HEK293T (cell line): Measurements from ENCODE around the gene SLC34A1.

Experiments
- FOXK2 ChIP-seq: fragments of 450-650 bp; IDR thresholded peaks from 2 replicates; pipeline ENCODE4 v1.6.1; 2016; ENCODE audit warnings: mild to moderate bottlenecking
- TARDBP ChIP-seq: fragments of 450-650 bp; IDR thresholded peaks from 2 replicates; pipeline ENCODE4 v1.6.1; 2016

GRCh38 chr5:177397875-177398390 lies 13.7 kb downstream of the SLC34A1 start:
- TF ChIP-seq FOXK2 (no peak), TARDBP (no peak)
